GM19193 (cell line): ENCODE data around the gene TSPAN31.

Experiments used
- POLR2A ChIP-seq: IDR thresholded peaks from 4 replicates; pipeline ENCODE4 v1.6.1; 2011; ENCODE audit not compliant: insufficient read depth, insufficient read length; ENCODE audit errors: extremely low read depth

The TSPAN31 gene

GRCh38 chr12:57744777-57745484, at the start of gene TSPAN31:
Gene TSPAN31 (plus strand): TSS chr12:57745039. CDS start chr12:57745155, 116 bp downstream.
- TF ChIP-seq POLR2A, result peak; percentile 81

GRCh38 chr12:57695770-57696432, 48.9 kb upstream of the TSPAN31 start:
- no peak for TF ChIP-seq POLR2A

- no peak for TF ChIP-seq POLR2A
Measured at GRCh38 chr12:57697076-57697475, 47.8 kb upstream of the TSPAN31 start.

GRCh38 chr12:57698414-57698813, 46.4 kb upstream of the TSPAN31 start:
- TF ChIP-seq POLR2A, result no peak

- no peak for TF ChIP-seq POLR2A
Measured at GRCh38 chr12:57700317-57700716, 44.5 kb upstream of the TSPAN31 start.

- no peak for TF ChIP-seq POLR2A
Measured at GRCh38 chr12:57707250-57707649, 37.6 kb upstream of the TSPAN31 start.

GRCh38 chr12:57708296-57708695, 36.5 kb upstream of the TSPAN31 start:
- TF ChIP-seq POLR2A, result no peak

GRCh38 chr12:57712701-57713100, 32.1 kb upstream of the TSPAN31 start:
- TF ChIP-seq POLR2A, result no peak

GRCh38 chr12:57713209-57713608, 31.6 kb upstream of the TSPAN31 start:
- no peak for TF ChIP-seq POLR2A

- TF ChIP-seq POLR2A, result no peak
Measured at GRCh38 chr12:57715786-57716185, 29.1 kb upstream of the TSPAN31 start.

GRCh38 chr12:57716305-57716704, 28.5 kb upstream of the TSPAN31 start:
- no peak for TF ChIP-seq POLR2A

GRCh38 chr12:57717131-57717530, 27.7 kb upstream of the TSPAN31 start:
- TF ChIP-seq POLR2A, result no peak

- TF ChIP-seq POLR2A, result no peak
Measured at GRCh38 chr12:57717846-57718640, 26.8 kb upstream of the TSPAN31 start.

GRCh38 chr12:57718641-57719528, 26.0 kb upstream of the TSPAN31 start:
- TF ChIP-seq POLR2A, result no peak
